ENCODE data around the gene SVIL.
"Not testable (repeated sequence)": the region's sequence is repeated elsewhere in the genome, so short reads cannot be mapped to it uniquely, and the experiment has no call there.

GRCh38 chr10:29570248-29570647 lies 64.5 kb downstream of the SVIL start:
- TF ChIP-seq POLR2A, TAF1, POLR2AphosphoS5, POU2F2 (IDR thresholded peaks at IDR 0.05; ENCODE audit: low read depth, low read length): not testable (repeated sequence)
